HTR-8/SVneo (cell line): ENCODE results near the gene SNTA1.
"Not testable (repeated sequence)": the region's sequence is repeated elsewhere in the genome, so short reads cannot be mapped to it uniquely, and the experiment has no call there.

Source experiments
- DNase-seq: peaks from one replicate; pipeline ENCODE4 v3.0.0; 2011; ENCODE audit warnings: low spot score, mixed read lengths; ENCODE audit not compliant: insufficient read length
- FAIRE-seq: peaks from 2 replicates; lab custom pipeline; 2011; peaks lifted over from hg19 to GRCh38; lab: Jason Lieb, UNC

The SNTA1 gene

GRCh38 chr20:33434434-33434833 lies 9.1 kb downstream of the SNTA1 start:
- FAIRE-seq (no peak), DNase-seq (no peak)

DNA sequence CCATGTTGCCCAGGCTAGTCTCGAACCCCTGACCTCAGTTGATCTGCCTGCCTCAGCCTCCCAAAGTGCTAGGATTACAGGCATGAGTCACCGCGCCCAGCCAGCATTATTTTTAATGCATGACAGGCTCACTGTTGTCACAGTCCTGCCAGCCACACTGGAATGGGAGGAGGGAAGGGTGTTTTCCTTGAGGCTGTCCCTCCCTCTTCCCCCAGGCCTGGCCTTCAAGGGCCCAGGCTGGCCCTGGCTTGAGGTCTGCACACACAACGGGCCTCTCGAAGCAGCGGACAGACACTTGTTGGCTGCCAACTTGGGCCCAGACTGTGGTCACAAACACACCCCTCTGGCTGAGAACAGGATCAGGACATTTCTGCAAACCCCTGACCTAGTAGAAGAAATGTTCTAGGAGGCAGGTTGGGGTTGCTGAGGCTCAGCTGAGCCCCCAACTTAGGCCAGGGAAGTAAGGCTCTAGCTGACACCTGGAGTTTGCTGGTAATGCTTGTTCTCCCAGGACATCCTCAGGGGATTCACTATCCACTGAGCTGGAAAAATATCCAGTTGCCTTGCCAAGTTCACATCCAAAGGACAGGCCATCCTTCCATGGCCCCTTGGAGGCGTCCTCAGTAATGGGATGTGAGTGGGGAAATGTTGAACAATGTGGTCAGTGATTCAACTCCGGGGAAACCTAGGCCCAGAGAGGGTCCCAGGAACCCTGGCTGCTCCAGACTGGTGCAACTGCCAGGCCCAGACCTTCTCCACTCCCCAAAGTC lies 9.9 kb downstream of the SNTA1 start:
- DNase-seq: no peak
- FAIRE-seq: no peak

GRCh38 chr20:33431797-33432381 lies 11.7 kb downstream of the SNTA1 start:
- FAIRE-seq: no peak

DNA sequence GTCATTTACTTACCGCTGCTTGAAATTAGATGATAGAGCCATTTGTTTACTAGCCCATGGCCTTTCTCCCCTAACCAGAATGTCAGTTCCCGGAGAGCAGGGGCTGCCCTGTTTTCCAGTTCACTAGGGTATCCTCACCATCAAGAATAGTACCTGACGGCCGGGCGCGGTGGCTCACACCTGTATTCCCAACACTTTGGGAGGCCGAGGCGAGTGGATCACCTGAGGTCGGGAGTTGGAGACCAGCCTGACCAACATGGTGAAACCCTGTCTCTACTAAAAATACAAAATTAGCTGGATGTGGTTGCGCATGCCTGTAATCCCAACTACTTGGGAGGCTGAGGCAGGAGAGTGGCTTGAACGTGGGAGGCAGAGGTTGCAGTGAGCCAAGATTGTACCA lies 19.7 kb downstream of the SNTA1 start:
- not testable (repeated sequence) for DNase-seq, FAIRE-seq

More at GRCh38 chr20:33431797-33432381, 11.7 kb downstream of the SNTA1 start:
- DNase-seq: no peak

- no peak for FAIRE-seq
- DNase-seq: no peak
These were observed 20.3 kb downstream of the SNTA1 start for GRCh38 chr20:33423141-33423834.

GRCh38 chr20:33419140-33419974 lies 24.2 kb downstream of the SNTA1 start:
- FAIRE-seq (no peak), DNase-seq (no peak)

DNA sequence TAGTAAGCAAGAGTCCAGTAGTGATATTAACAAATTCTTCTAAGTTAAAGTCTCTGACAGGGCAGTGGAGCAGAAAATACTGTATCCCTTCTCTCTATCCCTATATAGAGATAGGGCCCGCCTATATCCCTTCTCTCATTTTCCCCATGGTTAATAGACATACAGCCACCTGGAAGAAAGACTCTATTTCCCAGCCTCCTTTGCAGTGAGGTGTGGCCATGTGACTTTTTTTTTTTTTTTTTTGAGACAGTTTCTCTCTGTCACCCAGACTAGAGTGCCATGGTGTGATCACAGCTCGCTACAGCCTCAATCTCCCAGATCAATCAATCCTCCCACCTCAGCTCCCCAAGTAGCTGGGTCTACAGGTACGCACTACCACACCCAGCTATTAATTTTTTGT lies 25.5 kb downstream of the SNTA1 start:
- no peak for FAIRE-seq
- DNase-seq: no peak

DNA sequence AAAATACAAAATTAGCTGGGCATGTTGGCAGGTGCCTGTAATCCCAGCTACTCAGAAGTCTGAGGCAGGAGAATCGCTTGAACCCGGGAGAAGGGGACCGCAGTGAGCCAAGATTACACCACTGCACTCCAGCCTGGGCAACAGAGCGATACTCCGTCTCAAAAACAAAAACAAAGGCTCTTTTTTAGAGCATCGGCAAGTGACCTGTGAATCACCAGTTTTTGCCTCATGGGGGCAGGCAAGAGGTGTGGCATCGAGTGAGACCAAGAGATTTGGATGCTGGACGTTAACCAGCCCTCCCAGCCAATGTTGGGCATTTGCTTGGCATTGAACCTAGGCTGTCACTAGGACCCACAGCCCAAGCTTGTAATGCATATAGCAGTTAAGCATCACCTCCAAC lies 27.6 kb downstream of the SNTA1 start:
- peak; percentile 64 for FAIRE-seq
- DNase-seq: peak; percentile 56

DNA sequence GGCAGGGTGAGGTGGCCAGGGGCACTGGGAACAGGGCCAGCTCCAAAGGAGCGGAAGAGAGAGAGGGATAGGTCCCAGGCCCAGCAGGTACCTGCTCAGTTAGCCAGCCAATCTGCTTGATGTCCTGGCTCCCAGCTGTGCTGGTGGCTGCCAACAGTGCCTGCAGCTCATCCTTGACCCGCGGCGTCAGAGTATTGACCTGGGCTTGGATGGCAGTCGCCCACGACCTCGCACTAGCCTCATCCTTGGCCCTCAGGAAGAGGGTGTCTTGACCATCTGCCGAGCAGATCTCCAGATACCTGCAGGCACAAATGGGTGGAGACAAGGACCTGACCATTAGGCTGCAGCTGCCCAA lies 31.1 kb downstream of the SNTA1 start:
- FAIRE-seq (no peak), DNase-seq (no peak)

DNA sequence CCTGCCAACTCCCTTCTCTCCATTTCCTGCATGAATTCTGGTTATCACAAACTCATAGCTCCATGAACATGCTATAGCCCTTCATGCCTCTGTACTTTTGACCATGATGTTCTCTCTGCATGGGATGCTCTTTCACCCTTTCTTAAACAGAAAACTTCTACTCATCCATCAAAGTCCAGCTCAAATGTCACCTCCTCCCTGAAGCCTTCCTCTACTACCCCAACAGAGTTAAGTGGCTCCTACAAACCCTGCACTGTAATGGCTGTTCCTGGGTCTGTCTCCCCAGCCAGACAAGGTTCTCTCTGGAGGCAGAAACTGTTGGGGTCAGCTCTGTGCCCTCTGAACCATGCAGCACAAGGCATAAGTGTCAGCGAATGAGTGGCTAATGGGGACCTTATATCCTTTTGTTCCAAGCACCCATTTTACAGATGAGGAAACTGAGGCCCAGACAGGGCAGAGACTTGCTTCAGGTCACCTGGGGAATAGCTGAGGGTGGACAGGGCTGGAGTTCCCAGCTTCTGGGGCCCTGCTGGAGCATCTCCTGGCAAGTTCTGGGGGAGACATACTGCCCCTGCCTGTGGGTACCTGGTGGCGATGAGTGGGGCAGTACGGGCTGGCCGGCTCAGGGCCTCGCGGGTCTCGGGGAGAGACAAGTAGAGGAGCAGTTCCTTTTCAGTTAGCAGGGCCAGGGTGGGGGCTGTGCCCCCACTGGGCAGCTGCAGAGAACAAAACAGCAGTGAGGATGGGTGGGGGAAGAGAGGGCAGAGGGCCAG lies 31.7 kb downstream of the SNTA1 start:
- no peak for DNase-seq
- FAIRE-seq: no peak

GRCh38 chr20:33411242-33411641 lies 32.3 kb downstream of the SNTA1 start:
- DNase-seq: no peak
- FAIRE-seq: peak; percentile 52

DNA sequence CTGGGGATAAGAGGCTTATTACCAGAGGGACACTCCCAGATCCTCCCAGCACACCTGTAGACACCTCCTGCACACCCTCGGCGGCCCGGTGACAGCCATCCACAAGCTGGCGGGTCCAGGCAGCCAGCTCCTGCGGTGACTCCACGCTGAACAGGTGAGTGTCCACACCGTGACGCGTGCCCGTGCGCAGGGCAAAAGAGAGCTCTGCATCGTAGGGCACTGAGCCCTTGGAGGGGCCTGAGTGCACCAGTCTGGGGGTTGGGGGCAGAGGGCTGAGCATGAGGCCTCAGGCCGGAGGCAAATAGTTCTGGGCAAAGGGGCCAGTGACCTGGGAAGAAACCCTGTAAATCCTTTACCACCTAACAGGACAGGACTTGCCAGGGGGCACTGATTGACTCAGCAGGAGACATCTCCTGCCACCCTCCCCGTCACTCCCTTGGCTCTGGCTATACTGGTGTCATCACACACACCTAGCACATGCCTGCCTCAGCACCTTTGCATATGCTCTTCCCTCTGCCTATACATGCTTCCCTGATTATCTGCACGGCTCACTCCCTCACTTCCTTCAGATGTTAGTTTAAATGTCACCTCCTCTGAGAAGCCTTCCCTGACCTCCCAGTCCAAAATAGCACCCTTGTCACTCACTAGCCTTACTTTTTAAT lies 33.4 kb downstream of the SNTA1 start:
- no peak for DNase-seq
- FAIRE-seq: no peak

- FAIRE-seq: no peak
- DNase-seq: no peak
These were observed 34.6 kb downstream of the SNTA1 start for GRCh38 chr20:33408716-33409654.

GRCh38 chr20:33408313-33408712 lies 35.2 kb downstream of the SNTA1 start:
- DNase-seq (no peak), FAIRE-seq (no peak)

DNA sequence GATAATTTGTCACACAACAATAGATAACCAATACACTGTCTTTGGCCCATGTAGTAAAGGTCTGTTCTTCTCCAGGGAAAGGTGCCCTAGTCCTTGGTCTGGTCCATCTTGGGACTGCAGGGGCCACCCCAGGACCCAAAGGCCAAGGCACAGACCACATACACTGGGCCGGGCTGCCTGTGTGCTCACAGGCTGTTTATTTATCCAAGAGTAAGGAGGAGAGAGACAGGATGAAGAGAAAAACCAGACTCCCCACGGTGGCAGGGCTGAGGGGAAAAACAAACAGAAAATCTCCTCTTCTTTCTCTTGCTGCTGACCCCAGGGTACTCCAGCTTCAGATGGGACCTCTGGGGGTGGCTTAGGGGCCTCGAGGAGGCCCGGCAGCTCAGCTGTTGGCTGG lies 35.8 kb downstream of the SNTA1 start:
- FAIRE-seq: no peak
- no peak for DNase-seq

GRCh38 chr20:33407251-33407650 lies 36.3 kb downstream of the SNTA1 start:
- DNase-seq (no peak), FAIRE-seq (no peak)

DNA sequence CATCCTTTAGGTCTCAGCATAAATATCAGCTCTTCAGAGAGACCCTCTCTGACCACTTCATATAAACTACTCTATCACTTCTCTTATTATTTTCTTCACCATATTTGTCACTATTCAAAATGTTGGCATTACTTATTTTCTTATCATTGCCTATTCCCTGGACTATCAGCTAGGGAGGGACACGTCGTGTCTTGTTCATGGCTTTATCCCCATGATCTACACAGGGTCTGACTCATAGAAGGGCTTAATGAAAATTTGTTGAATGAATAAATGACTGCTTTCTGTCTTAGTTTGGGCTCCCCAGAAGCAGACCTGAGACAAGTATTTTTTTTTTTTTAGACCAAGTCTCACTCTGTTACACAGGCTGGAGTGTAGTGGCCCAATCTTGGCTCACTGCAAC lies 39.3 kb downstream of the SNTA1 start:
- FAIRE-seq: no peak
- DNase-seq: no peak

DNA sequence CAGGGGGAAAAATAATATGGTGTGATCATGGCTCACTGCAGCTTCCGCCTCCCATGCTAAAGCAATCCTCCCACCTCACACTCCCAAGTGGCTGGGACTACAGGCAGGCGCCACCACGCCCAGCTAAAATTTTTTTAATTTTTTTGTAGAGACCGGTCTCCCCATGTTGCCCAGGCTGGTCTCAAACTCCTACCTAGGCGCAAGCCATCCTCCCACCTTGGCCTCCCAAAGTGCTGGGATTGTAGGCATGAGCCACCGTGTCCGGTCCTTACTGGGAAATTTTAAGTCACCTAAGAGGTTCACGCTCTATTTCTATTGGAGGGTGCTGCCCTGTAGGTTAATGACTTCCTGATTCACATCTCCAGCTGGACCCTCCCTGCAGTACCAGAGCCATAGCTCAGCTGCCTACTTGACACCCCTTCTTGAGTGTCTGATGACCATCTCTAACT lies 41.6 kb downstream of the SNTA1 start:
- DNase-seq (no peak), FAIRE-seq (no peak)
